OCI-LY3 (cell line): ENCODE data around the gene EEF1AKMT2.

Experiments
- CTCF ChIP-seq: fragments of 200-600, 300-600 bp; sonication (generic); IDR thresholded peaks from 2 replicates; pipeline ENCODE4 v1.5.1; 2014; ENCODE audit warnings: antibody characterized with exemption, low read length, low read depth
- EZH2phosphoT487 ChIP-seq: fragments of 200-600 bp; shearing (Covaris generic); IDR thresholded peaks from 2 replicates; pipeline ENCODE4 v1.6.1; 2018; ENCODE audit warnings: antibody characterized with exemption, mixed run types, low read depth

- no peak for TF ChIP-seq CTCF
- no peak for TF ChIP-seq EZH2phosphoT487
Measured at GRCh38 chr10:124731551-124731950, 60.1 kb downstream of the EEF1AKMT2 start.
